ENCODE measurements around the gene HSPB8.

GRCh38 chr12:119169150-119169549 lies 9.6 kb upstream of the HSPB8 start:
- TF ChIP-seq, protein P1, sequence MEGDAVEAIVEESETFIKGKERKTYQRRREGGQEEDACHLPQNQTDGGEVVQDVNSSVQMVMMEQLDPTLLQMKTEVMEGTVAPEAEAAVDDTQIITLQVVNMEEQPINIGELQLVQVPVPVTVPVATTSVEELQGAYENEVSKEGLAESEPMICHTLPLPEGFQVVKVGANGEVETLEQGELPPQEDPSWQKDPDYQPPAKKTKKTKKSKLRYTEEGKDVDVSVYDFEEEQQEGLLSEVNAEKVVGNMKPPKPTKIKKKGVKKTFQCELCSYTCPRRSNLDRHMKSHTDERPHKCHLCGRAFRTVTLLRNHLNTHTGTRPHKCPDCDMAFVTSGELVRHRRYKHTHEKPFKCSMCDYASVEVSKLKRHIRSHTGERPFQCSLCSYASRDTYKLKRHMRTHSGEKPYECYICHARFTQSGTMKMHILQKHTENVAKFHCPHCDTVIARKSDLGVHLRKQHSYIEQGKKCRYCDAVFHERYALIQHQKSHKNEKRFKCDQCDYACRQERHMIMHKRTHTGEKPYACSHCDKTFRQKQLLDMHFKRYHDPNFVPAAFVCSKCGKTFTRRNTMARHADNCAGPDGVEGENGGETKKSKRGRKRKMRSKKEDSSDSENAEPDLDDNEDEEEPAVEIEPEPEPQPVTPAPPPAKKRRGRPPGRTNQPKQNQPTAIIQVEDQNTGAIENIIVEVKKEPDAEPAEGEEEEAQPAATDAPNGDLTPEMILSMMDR (conservative IDR thresholded peaks at IDR 0.05; ENCODE audit: low read length), result no peak
- no peak for TF ChIP-seq EZH2phosphoT487 (IDR thresholded peaks at IDR 0.05; ENCODE audit: borderline replicate concordance, low read depth, low read length)
